ENCODE results near the gene STXBP5. TPM values are rescaled to one million over a fixed set of nuclear protein-coding genes. Genes with fewer than 3 reads are reported as not detected.

Gene STXBP5
- total RNA-seq, 4 donors from 2014 or later, result 20.8 to 34.4 (median 23.1) TPM

DNA sequence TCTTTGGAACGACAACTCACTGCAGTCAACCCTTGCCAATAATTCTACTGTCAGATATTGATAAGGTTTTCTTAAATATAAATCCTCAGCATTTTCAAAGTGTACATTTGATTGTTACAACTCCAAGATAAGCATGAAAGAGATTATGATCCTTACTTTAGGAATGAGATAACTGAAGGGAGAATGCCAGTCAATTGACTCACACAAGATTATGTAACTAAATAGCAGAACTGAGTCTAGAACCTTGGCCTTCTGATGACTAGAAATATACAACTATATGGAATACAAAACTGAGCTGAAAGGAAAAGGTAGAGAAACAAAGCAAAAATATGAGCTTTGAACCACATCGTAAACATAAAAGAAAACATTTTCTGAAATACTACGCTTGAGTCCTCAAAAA is 26.9 kb upstream of the STXBP5 start:
- TF ChIP-seq EP300 (IDR thresholded peaks at IDR 0.05) (no peak), POLR2A (IDR thresholded peaks at IDR 0.05) (no peak), POLR2AphosphoS5 (IDR thresholded peaks at IDR 0.05) (no peak)
- TF ChIP-seq, protein P1, sequence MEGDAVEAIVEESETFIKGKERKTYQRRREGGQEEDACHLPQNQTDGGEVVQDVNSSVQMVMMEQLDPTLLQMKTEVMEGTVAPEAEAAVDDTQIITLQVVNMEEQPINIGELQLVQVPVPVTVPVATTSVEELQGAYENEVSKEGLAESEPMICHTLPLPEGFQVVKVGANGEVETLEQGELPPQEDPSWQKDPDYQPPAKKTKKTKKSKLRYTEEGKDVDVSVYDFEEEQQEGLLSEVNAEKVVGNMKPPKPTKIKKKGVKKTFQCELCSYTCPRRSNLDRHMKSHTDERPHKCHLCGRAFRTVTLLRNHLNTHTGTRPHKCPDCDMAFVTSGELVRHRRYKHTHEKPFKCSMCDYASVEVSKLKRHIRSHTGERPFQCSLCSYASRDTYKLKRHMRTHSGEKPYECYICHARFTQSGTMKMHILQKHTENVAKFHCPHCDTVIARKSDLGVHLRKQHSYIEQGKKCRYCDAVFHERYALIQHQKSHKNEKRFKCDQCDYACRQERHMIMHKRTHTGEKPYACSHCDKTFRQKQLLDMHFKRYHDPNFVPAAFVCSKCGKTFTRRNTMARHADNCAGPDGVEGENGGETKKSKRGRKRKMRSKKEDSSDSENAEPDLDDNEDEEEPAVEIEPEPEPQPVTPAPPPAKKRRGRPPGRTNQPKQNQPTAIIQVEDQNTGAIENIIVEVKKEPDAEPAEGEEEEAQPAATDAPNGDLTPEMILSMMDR (IDR thresholded peaks at IDR 0.05), result no peak
- no peak overlapping the region for H3K4me3 ChIP-seq
- H3K4me1 ChIP-seq, result no peaks in the 10 kb centered on the region
- no peak overlapping the region for H3K27ac ChIP-seq
- WGBS, 2 donors (ENCODE audit: low coverage in 1 of 2), result 96 to 97% methylated on average over 3 of the region's 3 CpGs
- H3K36me3 ChIP-seq, result no peaks in the 10 kb centered on the region
- H3K27me3 ChIP-seq, result no peaks in the 10 kb centered on the region
- H3K9me3 ChIP-seq, result no peaks in the 10 kb centered on the region
- ATAC-seq, result no peak

DNA sequence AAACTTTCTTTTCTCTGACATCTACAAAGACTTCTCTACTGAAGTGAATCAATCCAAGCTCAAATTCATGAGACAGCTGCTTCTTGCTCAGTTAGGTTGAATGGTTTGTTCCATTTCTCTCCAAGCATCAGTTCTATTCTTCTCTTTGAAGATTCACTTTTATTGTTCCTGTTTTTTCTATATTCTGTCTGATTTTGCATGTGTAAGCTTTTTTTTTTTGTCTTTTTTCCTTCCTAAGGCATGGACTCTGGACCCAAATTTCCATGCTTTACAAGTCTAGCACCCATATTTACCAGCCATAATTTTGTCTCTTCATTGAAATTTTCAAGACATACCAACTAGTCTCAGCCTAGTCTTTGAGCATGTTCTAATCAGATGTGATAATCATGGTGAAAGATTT is 25.9 kb upstream of the STXBP5 start:
- Histone ChIP-seq H3K36me3 (no peaks in the 10 kb centered on the region), H3K27ac (no peak overlapping the region), H3K4me1 (no peaks in the 10 kb centered on the region), H3K9me3 (no peaks in the 10 kb centered on the region), H3K4me3 (no peak overlapping the region), H3K27me3 (no peaks in the 10 kb centered on the region)
- ATAC-seq, result no peak
- TF ChIP-seq, protein P1 (IDR thresholded peaks at IDR 0.05), result no peak
- TF ChIP-seq POLR2AphosphoS5 (IDR thresholded peaks at IDR 0.05) (no peak), EP300 (IDR thresholded peaks at IDR 0.05) (no peak), POLR2A (IDR thresholded peaks at IDR 0.05) (no peak)

DNA sequence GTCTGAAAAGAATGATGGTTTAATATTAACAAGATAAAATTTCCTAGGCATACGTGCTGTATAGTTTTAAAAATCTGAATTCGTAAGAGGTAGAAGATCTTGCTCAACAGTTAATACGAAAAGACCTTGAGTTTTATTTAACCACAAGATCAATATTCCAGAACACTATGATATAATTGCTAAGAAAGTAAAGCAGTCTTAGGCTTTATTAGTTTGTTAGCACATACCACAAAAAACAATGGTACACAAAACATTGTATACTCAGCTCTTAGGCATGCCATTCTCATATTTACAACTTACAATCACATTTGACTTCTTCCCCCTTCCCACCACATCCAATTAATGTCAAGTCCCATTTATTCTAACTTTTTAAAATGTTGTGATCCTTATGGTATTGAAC is 24.4 kb upstream of the STXBP5 start:
- TF ChIP-seq, protein P1 (IDR thresholded peaks at IDR 0.05), result no peak
- TF ChIP-seq EP300 (IDR thresholded peaks at IDR 0.05) (no peak), POLR2A (IDR thresholded peaks at IDR 0.05) (no peak), POLR2AphosphoS5 (IDR thresholded peaks at IDR 0.05) (no peak)
- Histone ChIP-seq H3K4me1 (no peaks in the 10 kb centered on the region), H3K27me3 (no peaks in the 10 kb centered on the region), H3K9me3 (no peaks in the 10 kb centered on the region), H3K4me3 (no peak overlapping the region), H3K27ac (no peak overlapping the region), H3K36me3 (no peaks in the 10 kb centered on the region)
- no peak for ATAC-seq
- 78 to 95% methylated on average over 3 of the region's 3 CpGs for WGBS, 2 donors (ENCODE audit: low coverage in 1 of 2)

DNA sequence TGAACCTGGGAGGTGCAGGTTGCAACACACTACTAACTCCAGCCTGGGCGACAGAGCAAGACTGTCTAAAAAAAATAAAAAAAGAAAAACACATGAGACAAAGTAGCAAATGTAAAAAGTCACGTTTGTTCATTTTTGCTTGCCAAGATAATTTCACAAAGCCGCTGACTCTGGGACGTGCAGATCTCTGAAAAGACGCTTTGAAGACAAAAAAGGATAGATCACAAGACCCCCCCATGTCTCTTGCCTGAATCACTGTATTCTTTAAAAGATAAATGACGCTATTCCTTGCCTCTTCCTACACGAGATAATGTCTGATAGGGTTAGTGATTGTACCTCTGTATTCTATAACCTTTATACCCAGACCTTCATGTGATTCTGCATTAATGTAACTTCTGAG is 23.3 kb upstream of the STXBP5 start:
- no peaks in the 10 kb centered on the region for H3K27me3 ChIP-seq
- no peak for ATAC-seq
- H3K9me3 ChIP-seq, result no peaks in the 10 kb centered on the region
- H3K4me3 ChIP-seq, result no peak overlapping the region
- no peak for TF ChIP-seq POLR2A (IDR thresholded peaks at IDR 0.05)
- no peak for TF ChIP-seq EP300 (IDR thresholded peaks at IDR 0.05)
- TF ChIP-seq, protein P1 (IDR thresholded peaks at IDR 0.05), result no peak
- no peak for TF ChIP-seq POLR2AphosphoS5 (IDR thresholded peaks at IDR 0.05)
- H3K36me3 ChIP-seq, result no peaks in the 10 kb centered on the region
- WGBS, 2 donors (ENCODE audit: low coverage in 1 of 2), result 59 to 69% methylated on average over 7 of the region's 7 CpGs
- no peaks in the 10 kb centered on the region for H3K4me1 ChIP-seq
- no peak overlapping the region for H3K27ac ChIP-seq

DNA sequence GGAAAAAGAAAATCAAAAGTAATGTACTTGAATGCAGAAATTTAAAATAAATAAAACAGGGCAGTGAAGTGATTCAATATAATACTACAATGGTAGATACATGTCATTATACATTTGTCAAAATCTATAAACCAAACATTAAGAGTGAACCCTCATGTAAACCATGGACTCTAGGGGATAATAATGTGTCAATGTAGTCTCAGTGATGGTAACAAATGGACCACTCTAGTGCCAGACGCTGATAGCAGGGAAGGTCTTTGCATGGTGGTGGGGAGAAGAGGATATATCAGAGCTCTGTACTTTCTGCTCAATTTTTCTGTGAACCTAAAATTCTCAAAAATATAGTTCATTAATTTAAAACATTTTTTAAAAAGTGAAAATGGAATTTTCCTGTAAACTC is 19.8 kb upstream of the STXBP5 start:
- 50 to 67% methylated on average over 1 of the region's 1 CpG for WGBS, 2 donors (ENCODE audit: low coverage in 1 of 2)
- no peak for ATAC-seq
- Histone ChIP-seq H3K27ac (no peak overlapping the region), H3K36me3 (no peaks in the 10 kb centered on the region), H3K4me3 (no peak overlapping the region), H3K27me3 (no peaks in the 10 kb centered on the region), H3K4me1 (no peaks in the 10 kb centered on the region), H3K9me3 (no peaks in the 10 kb centered on the region)
- TF ChIP-seq, protein P1 (IDR thresholded peaks at IDR 0.05), result no peak
- TF ChIP-seq EP300 (IDR thresholded peaks at IDR 0.05) (no peak), POLR2A (IDR thresholded peaks at IDR 0.05) (no peak), POLR2AphosphoS5 (IDR thresholded peaks at IDR 0.05) (no peak)
